ENCODE results near the gene ITGB7. TPM values are rescaled to one million over a fixed set of nuclear protein-coding genes. Genes with fewer than 3 reads are reported as not detected.

The ITGB7 gene
- total and polyA plus RNA-seq, 2 of the 4 experiments (the other 2 are of a cell fraction) = 0.18 to 0.44 TPM

- TF ChIP-seq CTCF (conservative IDR thresholded peaks at IDR 0.05; ENCODE audit: low read depth, low read length) = no peak
Observed at GRCh38 chr12:53180220-53180930, 26.7 kb downstream of the ITGB7 start, which contains the start of the genes CSAD and ZNF740 (continued).

GRCh38 chr12:53179687-53180219 lies 27.3 kb downstream of the ITGB7 start:
- H3K27ac ChIP-seq (ENCODE audit: insufficient read depth, low read length) = peak overlapping the region; percentile 89
- no peak for DNase-seq
- peak overlapping the region; percentile 98 for H4K8ac ChIP-seq (ENCODE audit: low read depth in 2 of 2, low read length in 2 of 2)
- intact Hi-C loops (cut with micrococcal nuclease) (loop anchor here (2.0 kb wide), 2 partner anchors 81 to 101 kb away; partner anchors contain the start of gene SPRYD3), in situ Hi-C loops (cut with MboI; ENCODE audit: low sequenced_read_pairs) (no loop called here), dilution Hi-C loops (cut with HindIII; ENCODE audit: low sequenced_read_pairs, unreplicated experiment) (no loop called here)
- peak overlapping the region; percentile 98 for H3K23ac ChIP-seq (ENCODE audit: low read depth, low read length)
- no TSS peak for BruUV-seq (replicated peaks)
- peak overlapping the region; percentile 76 for H3K4me2 ChIP-seq (ENCODE audit: low read depth, low read length)
- peak overlapping the region; percentile 72 for H2AK5ac ChIP-seq (ENCODE audit: low read depth, low read length)
- peak overlapping the region; percentile 75 for H4K5ac ChIP-seq (ENCODE audit: low read depth, low read length)
- H3K14ac ChIP-seq (replicated peaks; ENCODE audit: low read depth, low read length) = peak overlapping the region; percentile 99
- no peaks in the 10 kb centered on the region for H3K27me3 ChIP-seq (ENCODE audit: control insufficient read depth, insufficient read depth, low read length)
- peak overlapping the region; percentile 93 for H4K91ac ChIP-seq (ENCODE audit: insufficient read depth, low read depth, low read length)
- H4K20me1 ChIP-seq (ENCODE audit: insufficient read depth, low read length) = peaks cover 18% of the 10 kb centered on the region; the same call in 1 of the 2 replicates
- peak overlapping the region; percentile 77 for H3K18ac ChIP-seq (ENCODE audit: low read depth, low read length)
- WGBS, 2 experiments (ENCODE audit: extremely low coverage in 2 of 2, insufficient read length in 1 of 2) = 5% methylated on average over 10 of the region's 12 CpGs; no CpG with 5 or more reads in 1 of the 2 experiments
- peak overlapping the region; percentile 4; the same call in 2 of the 3 replicates for H2BK15ac ChIP-seq (ENCODE audit: low read depth, low read length)
- CTCF ChIA-PET = interaction anchor here (1.2 kb wide), 1 partner anchor 141 kb away, joined by 3 read pairs; the partner anchor contains the start of gene AAAS
- peak; percentile 18 for ATAC-seq (ENCODE audit: low read depth)
- H3K9me3 ChIP-seq (ENCODE audit: control insufficient read depth, insufficient read depth, low read length) = no peaks in the 10 kb centered on the region
- peaks cover 22% of the 10 kb centered on the region for H3K4me1 ChIP-seq (ENCODE audit: control insufficient read depth, insufficient read depth, low read length)
- peak overlapping the region; percentile 50 for H3K4me3 ChIP-seq (ENCODE audit: insufficient read depth, low read depth, low read length)
- H2AK9ac ChIP-seq (replicated peaks; ENCODE audit: low read depth, low read length, poor library complexity) = peak overlapping the region; percentile 97
- POLR2A ChIA-PET (ENCODE audit: unreplicated experiment) = interaction anchor here (0.7 to 1.3 kb wide), 3 partner anchors 11 to 131 kb away, joined by 3 to 10 read pairs (median 4); partner anchors contain the start of gene SPRYD3
- peak overlapping the region; percentile 99 for H2AFZ ChIP-seq (replicated peaks; ENCODE audit: low read length, poor library complexity)
- H3K9ac ChIP-seq (ENCODE audit: low read depth, low read length) = peak overlapping the region; percentile 91
- peak overlapping the region; percentile 60 for H2BK120ac ChIP-seq (ENCODE audit: low read depth, low read length)
- H3K36me3 ChIP-seq (ENCODE audit: control insufficient read depth, insufficient read depth, low read length) = peaks cover 16% of the 10 kb centered on the region
- H3K56ac ChIP-seq (ENCODE audit: extremely low read depth, insufficient read depth, low read length) = peak overlapping the region; percentile 88
- peak overlapping the region; percentile 76 for H2BK5ac ChIP-seq (ENCODE audit: low read depth, low read length, poor library complexity, severe bottlenecking)
- peaks cover 28 to 56% of the 10 kb centered on the region in 2 experiments for H3K79me1 ChIP-seq (ENCODE audit: low read depth in 1 of 2, low read length in 2 of 2)
- peak overlapping the region; percentile 99 for H3K4ac ChIP-seq (ENCODE audit: low read depth, low read length)
- no peak overlapping the region for H2BK20ac ChIP-seq (ENCODE audit: low read depth, low read length)
- peaks cover 16% of the 10 kb centered on the region for H3K9me1 ChIP-seq (ENCODE audit: insufficient read depth, low read length)
- TF ChIP-seq MXI1 (IDR thresholded peaks at IDR 0.05; ENCODE audit: borderline replicate concordance, low read depth, low read length) = no peak
- TF ChIP-seq BHLHE40 (IDR thresholded peaks at IDR 0.05; ENCODE audit: low read depth, low read length) = no peak
- no peak for TF ChIP-seq NFE2L2 (IDR thresholded peaks at IDR 0.05; ENCODE audit: low read depth, low read length)
- TF ChIP-seq CTCF (conservative IDR thresholded peaks at IDR 0.05; ENCODE audit: low read depth, low read length) = no peak
- TF ChIP-seq SMC3 (IDR thresholded peaks at IDR 0.05; ENCODE audit: low read depth, low read length) = no peak
- TF ChIP-seq MAFK (IDR thresholded peaks at IDR 0.05; ENCODE audit: low read depth, low read length) = no peak
- TF ChIP-seq USF2 (IDR thresholded peaks at IDR 0.05; ENCODE audit: low read depth, low read length) = no peak
- TF ChIP-seq POLR2A (IDR thresholded peaks at IDR 0.05; ENCODE audit: low read depth, low read length) = no peak
- TF ChIP-seq RCOR1 (IDR thresholded peaks at IDR 0.05; ENCODE audit: insufficient replicate concordance, low read length) = no peak
